Left hindlimb (tissue), 1 donor: ENCODE measurements around the gene SLPI.

ENCODE experiments used
- DNase-seq: peaks from one replicate; pipeline ENCODE4 v3.0.0-alpha.2; 2018

The SLPI gene

GRCh38 chr20:45269754-45270270 is 15.4 kb upstream of the SLPI start:
- no peak for DNase-seq

GRCh38 chr20:45269056-45269455 is 14.7 kb upstream of the SLPI start:
- DNase-seq: no peak

- DNase-seq: no peak
Observed at GRCh38 chr20:45268531-45268930, 14.2 kb upstream of the SLPI start.

GRCh38 chr20:45266977-45267376 is 12.6 kb upstream of the SLPI start:
- DNase-seq: no peak

GRCh38 chr20:45263556-45264266 is 9.3 kb upstream of the SLPI start:
- no peak for DNase-seq

- no peak for DNase-seq
Observed at GRCh38 chr20:45258664-45259063, 4.3 kb upstream of the SLPI start.

GRCh38 chr20:45258259-45258658 is 3.9 kb upstream of the SLPI start:
- DNase-seq: no peak

GRCh38 chr20:45257711-45258110 is 3.3 kb upstream of the SLPI start:
- DNase-seq: no peak

GRCh38 chr20:45257161-45257560 is 2.8 kb upstream of the SLPI start:
- no peak for DNase-seq

GRCh38 chr20:45253261-45253660 is 1.1 kb downstream of the SLPI start:
- no peak for DNase-seq

GRCh38 chr20:45251884-45252560 is 2.3 kb downstream of the SLPI start:
- DNase-seq: no peak

GRCh38 chr20:45248609-45249008 is 5.8 kb downstream of the SLPI start:
- DNase-seq: no peak

GRCh38 chr20:45247865-45248264 is 6.5 kb downstream of the SLPI start:
- DNase-seq: no peak

GRCh38 chr20:45246109-45246508 is 8.3 kb downstream of the SLPI start:
- no peak for DNase-seq

- DNase-seq: no peak
Observed at GRCh38 chr20:45238139-45238538, 16.2 kb downstream of the SLPI start.

- no peak for DNase-seq
Observed at GRCh38 chr20:45235995-45236394, 18.4 kb downstream of the SLPI start.

- DNase-seq: no peak
Observed at GRCh38 chr20:45230631-45231030, 23.7 kb downstream of the SLPI start.

- DNase-seq: no peak
Observed at GRCh38 chr20:45229264-45230056, 24.9 kb downstream of the SLPI start.

- no peak for DNase-seq
Observed at GRCh38 chr20:45226287-45226686, 28.1 kb downstream of the SLPI start.

GRCh38 chr20:45223136-45223535 is 31.2 kb downstream of the SLPI start:
- no peak for DNase-seq

- no peak for DNase-seq
Observed at GRCh38 chr20:45221076-45221475, 33.3 kb downstream of the SLPI start, which contains the start of gene SEMG2. TSS of gene SEMG2 (plus strand) at chr20:45221373. CDS start at chr20:45221390, 17 bp downstream.

GRCh38 chr20:45218636-45219035 is 35.7 kb downstream of the SLPI start:
- no peak for DNase-seq

GRCh38 chr20:45218124-45218523 is 36.2 kb downstream of the SLPI start:
- no peak for DNase-seq

GRCh38 chr20:45212836-45213235 is 41.5 kb downstream of the SLPI start:
- no peak for DNase-seq
